Measurements from ENCODE around the gene ZNF239.

DNA sequence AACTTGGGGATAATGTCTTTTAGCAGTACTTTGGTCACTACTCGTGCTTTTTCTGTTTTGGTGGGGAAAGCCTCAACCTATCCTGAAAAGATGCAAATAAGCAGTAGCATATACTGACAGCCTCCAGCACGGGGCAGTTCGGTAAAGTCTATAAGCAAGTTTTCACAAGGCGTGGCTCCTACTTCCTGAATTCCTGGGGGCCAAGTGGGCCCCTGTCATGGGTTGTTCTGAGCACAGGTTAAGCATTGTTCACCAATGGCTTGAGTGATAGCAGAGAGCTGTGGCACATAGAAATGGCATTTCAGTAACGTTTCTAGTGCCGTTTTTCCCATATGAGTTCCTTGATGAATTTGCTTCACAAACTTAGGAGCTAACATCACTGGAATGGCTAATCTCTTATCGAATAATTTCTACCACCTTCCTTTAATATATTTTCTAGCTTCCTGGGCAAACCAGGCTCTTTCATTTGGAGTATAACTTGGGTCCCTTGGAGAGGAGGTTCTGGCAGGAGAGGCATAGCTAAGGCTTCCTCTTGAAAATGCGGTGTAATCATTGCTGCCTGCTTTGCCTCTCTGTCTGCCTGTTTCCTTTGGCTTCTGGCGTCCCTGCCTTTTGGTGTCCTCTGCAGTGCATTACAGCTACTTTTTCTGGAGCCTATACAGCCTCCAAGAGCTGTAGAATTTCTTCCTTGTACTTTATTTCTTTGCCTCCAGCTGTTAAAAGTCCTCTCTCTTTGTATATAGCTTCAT, 11.7 kb upstream of the ZNF239 start:
- TF ChIP-seq, protein P1, sequence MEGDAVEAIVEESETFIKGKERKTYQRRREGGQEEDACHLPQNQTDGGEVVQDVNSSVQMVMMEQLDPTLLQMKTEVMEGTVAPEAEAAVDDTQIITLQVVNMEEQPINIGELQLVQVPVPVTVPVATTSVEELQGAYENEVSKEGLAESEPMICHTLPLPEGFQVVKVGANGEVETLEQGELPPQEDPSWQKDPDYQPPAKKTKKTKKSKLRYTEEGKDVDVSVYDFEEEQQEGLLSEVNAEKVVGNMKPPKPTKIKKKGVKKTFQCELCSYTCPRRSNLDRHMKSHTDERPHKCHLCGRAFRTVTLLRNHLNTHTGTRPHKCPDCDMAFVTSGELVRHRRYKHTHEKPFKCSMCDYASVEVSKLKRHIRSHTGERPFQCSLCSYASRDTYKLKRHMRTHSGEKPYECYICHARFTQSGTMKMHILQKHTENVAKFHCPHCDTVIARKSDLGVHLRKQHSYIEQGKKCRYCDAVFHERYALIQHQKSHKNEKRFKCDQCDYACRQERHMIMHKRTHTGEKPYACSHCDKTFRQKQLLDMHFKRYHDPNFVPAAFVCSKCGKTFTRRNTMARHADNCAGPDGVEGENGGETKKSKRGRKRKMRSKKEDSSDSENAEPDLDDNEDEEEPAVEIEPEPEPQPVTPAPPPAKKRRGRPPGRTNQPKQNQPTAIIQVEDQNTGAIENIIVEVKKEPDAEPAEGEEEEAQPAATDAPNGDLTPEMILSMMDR (IDR thresholded peaks at IDR 0.05) = no peak
- no peak for TF ChIP-seq POLR2A (IDR thresholded peaks at IDR 0.05)

Measured in esophagus squamous epithelium (tissue), 4 donors.